CD4-positive, CD25-positive, alpha-beta regulatory T cell (primary cell): Measurements from ENCODE around the gene ATP8A2. TPM values are rescaled to one million over a fixed set of nuclear protein-coding genes. Genes with fewer than 3 reads are reported as not detected.

Source experiments
- ATAC-seq, 2 donors: fragments of 150-1000 bp; cut with Tn5 transposase; one replicate each; pipeline ENCODE4 v1.10.0; 2021; ENCODE audit warnings: low read depth in 2 of 2, moderate number of reproducible peaks in 2 of 2, moderate library complexity in 1 of 2
- DNase-seq, 3 donors: peaks; one replicate each; pipeline versions ENCODE4 v3.0.0 to v3.0.0-alpha.2; 2012 to 2022; ENCODE audit warnings: mixed read lengths in 1 of 3
- H3K27ac ChIP-seq: one replicate; pipeline ENCODE4 v1.7.0; 2013; ENCODE audit warnings: mild to moderate bottlenecking, low read length; ENCODE audit not compliant: insufficient read depth, poor library complexity, severe bottlenecking
- H3K27me3 ChIP-seq: one replicate; pipeline ENCODE4 v1.7.0; 2013; ENCODE audit warnings: low read length; ENCODE audit not compliant: control insufficient read depth, insufficient read depth
- H3K36me3 ChIP-seq: one replicate; pipeline ENCODE4 v1.7.0; 2013; ENCODE audit warnings: mild to moderate bottlenecking, low read length, moderate library complexity; ENCODE audit not compliant: control insufficient read depth, insufficient read depth
- H3K4me1 ChIP-seq: 2 replicates; pipeline ENCODE4 v1.7.0; 2013; ENCODE audit warnings: mild to moderate bottlenecking, low read length; ENCODE audit not compliant: insufficient read depth, control insufficient read depth, poor library complexity, severe bottlenecking
- H3K4me3 ChIP-seq: one replicate; pipeline ENCODE4 v1.7.0; 2013; ENCODE audit warnings: low read depth, mild to moderate bottlenecking, low read length, moderate library complexity
- H3K9me3 ChIP-seq, 2 experiments: 1 replicate in 1 of 2; 2 replicates in 1 of 2; pipeline ENCODE4 v1.7.0; 2013; ENCODE audit warnings: low read length in 2 of 2, mild to moderate bottlenecking in 1 of 2, moderate library complexity in 1 of 2; ENCODE audit not compliant: control insufficient read depth in 2 of 2
- H3K27ac Mint-ChIP-seq, 3 donors: one replicate each; pipeline ENCODE4 v1.8.0; 2020 to 2022; ENCODE audit warnings: mild to moderate bottlenecking in 3 of 3, mixed read lengths in 3 of 3, moderate library complexity in 2 of 3
- H3K27me3 Mint-ChIP-seq: one replicate; pipeline ENCODE4 v1.8.0; 2022; ENCODE audit warnings: mild to moderate bottlenecking, mixed read lengths
- H3K36me3 Mint-ChIP-seq: one replicate; pipeline ENCODE4 v1.8.0; 2020; ENCODE audit warnings: mixed read lengths
- H3K4me1 Mint-ChIP-seq, 4 donors: one replicate each; pipeline ENCODE4 v1.8.0; 2020 to 2022; ENCODE audit warnings: mixed read lengths in 4 of 4, mild to moderate bottlenecking in 1 of 4
- H3K4me3 Mint-ChIP-seq, 4 donors: one replicate each; pipeline ENCODE4 v1.8.0; 2020 to 2022; ENCODE audit warnings: mild to moderate bottlenecking in 4 of 4, mixed read lengths in 4 of 4, moderate library complexity in 3 of 4
- H3K9me3 Mint-ChIP-seq, 7 donors: one replicate each; pipeline ENCODE4 v1.8.0; 2020 to 2022; ENCODE audit warnings: mixed read lengths in 7 of 7, mild to moderate bottlenecking in 3 of 7, moderate library complexity in 2 of 7
- polyA plus RNA-seq, 4 donors: library from polyadenylated mRNA; unstranded; fragments of 300-500 nt; fragmentation: Illumina TruSeq; gene quantifications; one replicate each; pipeline ENCODE4 v1.2.3, GENCODE V29; 2021
- total RNA-seq: library from RNA; stranded (reverse); gene quantifications from one replicate; pipeline ENCODE4 v1.2.3, GENCODE V29; 2022

ATP8A2 gene
- total and polyA plus RNA-seq, 5 donors from 2014 or later, result 0.29 to 0.68 (median 0.55) TPM

GRCh38 chr13:25466880-25467279 is 95.1 kb downstream of the ATP8A2 start:
- ATAC-seq (no peak), DNase-seq (no peak)
- Histone ChIP-seq H3K27ac (no peak overlapping the region), H3K9me3 (no peaks in the 10 kb centered on the region), H3K27me3 (peaks cover 8% of the 10 kb centered on the region), H3K4me1 (no peaks in the 10 kb centered on the region), H3K36me3 (no peaks in the 10 kb centered on the region), H3K4me3 (no peak overlapping the region)
- no peaks in the 10 kb centered on the region for H3K36me3 Mint-ChIP-seq
- peaks cover 47% of the 10 kb centered on the region for H3K27me3 Mint-ChIP-seq
- no peak overlapping the region for H3K4me3 Mint-ChIP-seq
- H3K9me3 Mint-ChIP-seq, result peaks cover 0 to 3% (median 0%) of the 10 kb centered on the region in 7 donors
- no peak overlapping the region for H3K27ac Mint-ChIP-seq
- H3K4me1 Mint-ChIP-seq, result peaks cover 0 to 10% (median 6%) of the 10 kb centered on the region in 4 donors

GRCh38 chr13:25468325-25469168 is 96.8 kb downstream of the ATP8A2 start:
- H3K9me3 Mint-ChIP-seq, result peaks cover 0 to 2% (median 0%) of the 10 kb centered on the region in 7 donors
- H3K36me3 Mint-ChIP-seq, result no peaks in the 10 kb centered on the region
- no peaks in the 10 kb centered on the region for H3K9me3 ChIP-seq
- no peak overlapping the region for H3K4me3 ChIP-seq
- peak in 1 of 3 donors; percentile 15 for DNase-seq
- H3K4me3 Mint-ChIP-seq, result peak overlapping the region in 1 of 4 donors; percentile 52
- H3K27me3 ChIP-seq, result peaks cover 8% of the 10 kb centered on the region
- H3K27me3 Mint-ChIP-seq, result peaks cover 58% of the 10 kb centered on the region
- H3K36me3 ChIP-seq, result no peaks in the 10 kb centered on the region
- no peaks in the 10 kb centered on the region for H3K4me1 ChIP-seq
- peaks cover 0 to 10% (median 6%) of the 10 kb centered on the region in 4 donors for H3K4me1 Mint-ChIP-seq
- H3K27ac Mint-ChIP-seq, result no peak overlapping the region
- no peak for ATAC-seq
- no peak overlapping the region for H3K27ac ChIP-seq

- Mint-ChIP-seq H3K36me3 (no peaks in the 10 kb centered on the region), H3K9me3 (peaks cover 0 to 2% (median 0%) of the 10 kb centered on the region in 7 donors), H3K4me1 (peaks cover 0 to 10% (median 6%) of the 10 kb centered on the region in 4 donors), H3K4me3 (peak overlapping the region in 1 of 4 donors; percentile 55), H3K27ac (no peak overlapping the region), H3K27me3 (peaks cover 58% of the 10 kb centered on the region)
- ATAC-seq (no peak), DNase-seq (no peak)
- Histone ChIP-seq H3K27me3 (peaks cover 8% of the 10 kb centered on the region), H3K36me3 (no peaks in the 10 kb centered on the region), H3K4me1 (no peaks in the 10 kb centered on the region), H3K4me3 (no peak overlapping the region), H3K9me3 (no peaks in the 10 kb centered on the region), H3K27ac (no peak overlapping the region)
Observed at GRCh38 chr13:25469169-25469525, 97.4 kb downstream of the ATP8A2 start.

GRCh38 chr13:25473864-25474263 is 102.1 kb downstream of the ATP8A2 start:
- DNase-seq (no peak), ATAC-seq (no peak)
- no peaks in the 10 kb centered on the region for H3K36me3 ChIP-seq
- no peak overlapping the region for H3K27ac Mint-ChIP-seq
- H3K4me3 ChIP-seq, result no peak overlapping the region
- peaks cover 37% of the 10 kb centered on the region for H3K27me3 Mint-ChIP-seq
- H3K4me1 ChIP-seq, result no peaks in the 10 kb centered on the region
- no peak overlapping the region for H3K27ac ChIP-seq
- H3K4me1 Mint-ChIP-seq, result peaks cover 0 to 5% (median 3%) of the 10 kb centered on the region in 4 donors
- H3K27me3 ChIP-seq, result peaks cover 8% of the 10 kb centered on the region
- no peaks in the 10 kb centered on the region for H3K36me3 Mint-ChIP-seq
- H3K9me3 Mint-ChIP-seq, result peaks cover 0 to 2% (median 0%) of the 10 kb centered on the region in 7 donors
- no peaks in the 10 kb centered on the region for H3K9me3 ChIP-seq
- H3K4me3 Mint-ChIP-seq, result no peak overlapping the region

- no peaks in the 10 kb centered on the region for H3K4me1 Mint-ChIP-seq
Observed at GRCh38 chr13:25478186-25478585, 106.4 kb downstream of the ATP8A2 start.

GRCh38 chr13:25489238-25489637 is 117.5 kb downstream of the ATP8A2 start:
- no peak for ATAC-seq
- H3K9me3 ChIP-seq, result no peaks in the 10 kb centered on the region

More at GRCh38 chr13:25478186-25478585, 106.4 kb downstream of the ATP8A2 start:
- Histone ChIP-seq H3K27ac (no peak overlapping the region), H3K4me3 (no peak overlapping the region), H3K9me3 (no peaks in the 10 kb centered on the region), H3K36me3 (no peaks in the 10 kb centered on the region), H3K27me3 (no peaks in the 10 kb centered on the region), H3K4me1 (no peaks in the 10 kb centered on the region)
- DNase-seq (no peak), ATAC-seq (no peak)
- Mint-ChIP-seq H3K9me3 (peaks cover 0 to 9% (median 2%) of the 10 kb centered on the region in 7 donors), H3K4me3 (no peak overlapping the region), H3K36me3 (no peaks in the 10 kb centered on the region), H3K27ac (no peak overlapping the region), H3K27me3 (peaks cover 18% of the 10 kb centered on the region)

GRCh38 chr13:25490236-25490635 is 118.5 kb downstream of the ATP8A2 start:
- Histone ChIP-seq H3K27ac (no peak overlapping the region), H3K4me1 (no peaks in the 10 kb centered on the region), H3K36me3 (no peaks in the 10 kb centered on the region), H3K4me3 (no peak overlapping the region), H3K9me3 (no peaks in the 10 kb centered on the region), H3K27me3 (no peaks in the 10 kb centered on the region)
- ATAC-seq, result no peak
- no peak for DNase-seq
- H3K36me3 Mint-ChIP-seq, result no peaks in the 10 kb centered on the region
- peaks cover 0 to 2% (median 0%) of the 10 kb centered on the region in 7 donors for H3K9me3 Mint-ChIP-seq
- H3K4me1 Mint-ChIP-seq, result no peaks in the 10 kb centered on the region
- no peak overlapping the region for H3K27ac Mint-ChIP-seq
- no peak overlapping the region for H3K4me3 Mint-ChIP-seq
- no peaks in the 10 kb centered on the region for H3K27me3 Mint-ChIP-seq

More at GRCh38 chr13:25489238-25489637, 117.5 kb downstream of the ATP8A2 start:
- DNase-seq, result no peak
- H3K27ac ChIP-seq, result no peak overlapping the region
- H3K27me3 ChIP-seq, result no peaks in the 10 kb centered on the region
- no peaks in the 10 kb centered on the region for H3K27me3 Mint-ChIP-seq
- H3K4me1 Mint-ChIP-seq, result no peaks in the 10 kb centered on the region
- no peak overlapping the region for H3K4me3 Mint-ChIP-seq
- H3K4me1 ChIP-seq, result no peaks in the 10 kb centered on the region
- peaks cover 0 to 2% (median 0%) of the 10 kb centered on the region in 7 donors for H3K9me3 Mint-ChIP-seq
- H3K36me3 ChIP-seq, result no peaks in the 10 kb centered on the region
- no peak overlapping the region for H3K4me3 ChIP-seq
- H3K36me3 Mint-ChIP-seq, result no peaks in the 10 kb centered on the region
- peak overlapping the region in 1 of 3 donors; percentile 22 for H3K27ac Mint-ChIP-seq
